ENCODE data around the gene APBA1.

DNA sequence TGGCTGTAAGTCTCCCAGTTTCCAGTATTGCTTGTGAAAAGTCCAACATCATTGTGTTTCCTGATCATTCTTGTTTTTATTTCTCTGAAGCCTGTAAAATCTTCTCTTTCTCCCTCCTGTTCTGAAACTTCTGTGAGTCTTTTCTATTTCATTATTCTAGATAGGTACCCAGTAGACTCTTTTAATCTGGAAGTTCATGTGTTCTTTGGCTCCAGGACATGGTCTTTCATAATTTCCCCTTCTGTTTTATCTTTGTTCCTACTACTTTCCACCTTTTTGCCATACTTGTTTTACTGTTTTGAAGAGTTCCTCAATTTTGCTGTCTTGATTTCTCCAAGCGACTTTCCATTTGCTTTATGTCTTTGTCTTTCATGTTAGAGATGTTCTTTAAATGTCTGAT is 168.1 kb downstream of the APBA1 start:
- TF ChIP-seq, protein P1, sequence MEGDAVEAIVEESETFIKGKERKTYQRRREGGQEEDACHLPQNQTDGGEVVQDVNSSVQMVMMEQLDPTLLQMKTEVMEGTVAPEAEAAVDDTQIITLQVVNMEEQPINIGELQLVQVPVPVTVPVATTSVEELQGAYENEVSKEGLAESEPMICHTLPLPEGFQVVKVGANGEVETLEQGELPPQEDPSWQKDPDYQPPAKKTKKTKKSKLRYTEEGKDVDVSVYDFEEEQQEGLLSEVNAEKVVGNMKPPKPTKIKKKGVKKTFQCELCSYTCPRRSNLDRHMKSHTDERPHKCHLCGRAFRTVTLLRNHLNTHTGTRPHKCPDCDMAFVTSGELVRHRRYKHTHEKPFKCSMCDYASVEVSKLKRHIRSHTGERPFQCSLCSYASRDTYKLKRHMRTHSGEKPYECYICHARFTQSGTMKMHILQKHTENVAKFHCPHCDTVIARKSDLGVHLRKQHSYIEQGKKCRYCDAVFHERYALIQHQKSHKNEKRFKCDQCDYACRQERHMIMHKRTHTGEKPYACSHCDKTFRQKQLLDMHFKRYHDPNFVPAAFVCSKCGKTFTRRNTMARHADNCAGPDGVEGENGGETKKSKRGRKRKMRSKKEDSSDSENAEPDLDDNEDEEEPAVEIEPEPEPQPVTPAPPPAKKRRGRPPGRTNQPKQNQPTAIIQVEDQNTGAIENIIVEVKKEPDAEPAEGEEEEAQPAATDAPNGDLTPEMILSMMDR (IDR thresholded peaks at IDR 0.05) = no peak
- no peak for TF ChIP-seq POLR2A (IDR thresholded peaks at IDR 0.05)
